Liver (tissue), 3 donors: ENCODE results near the gene HIP1R.

ENCODE experiments used
- CTCF ChIP-seq: fragments of 150-350 bp; IDR thresholded peaks from 2 replicates; pipeline ENCODE4 v1.5.1; 2017; ENCODE audit warnings: improper control_type of control experiment, low read depth, low read length; ENCODE audit not compliant: missing input control
- HNF4G ChIP-seq: IDR thresholded peaks from 2 replicates; pipeline ENCODE4 v1.6.1; 2016; ENCODE audit warnings: antibody characterized with exemption
- JUND ChIP-seq, 2 donors: IDR thresholded peaks; 2 replicates each; pipeline ENCODE4 v1.6.1; 2016; ENCODE audit warnings: antibody characterized with exemption in 2 of 2
- MAX ChIP-seq: IDR thresholded peaks from 2 replicates; pipeline ENCODE4 v1.6.1; 2016; ENCODE audit warnings: antibody characterized with exemption
- RAD21 ChIP-seq, 2 donors: IDR thresholded peaks; 2 replicates each; pipeline ENCODE4 v1.6.1; 2016; ENCODE audit warnings: antibody characterized with exemption in 2 of 2, mild to moderate bottlenecking in 2 of 2
- SP1 ChIP-seq: IDR thresholded peaks from 2 replicates; pipeline ENCODE4 v1.6.1; 2018; ENCODE audit warnings: antibody characterized with exemption, mild to moderate bottlenecking
- TAF1 ChIP-seq: conservative IDR thresholded peaks from 2 replicates; pipeline ENCODE4 v1.6.1; 2016; ENCODE audit warnings: antibody characterized with exemption, mild to moderate bottlenecking
- TF ChIP-seq, protein P1 (sequence below): IDR thresholded peaks from 2 replicates; pipeline ENCODE4 v1.6.1; 2016; ENCODE audit warnings: antibody characterized with exemption, mild to moderate bottlenecking
- donor health status: healthy.
- donor health status: healthy.

DNA sequence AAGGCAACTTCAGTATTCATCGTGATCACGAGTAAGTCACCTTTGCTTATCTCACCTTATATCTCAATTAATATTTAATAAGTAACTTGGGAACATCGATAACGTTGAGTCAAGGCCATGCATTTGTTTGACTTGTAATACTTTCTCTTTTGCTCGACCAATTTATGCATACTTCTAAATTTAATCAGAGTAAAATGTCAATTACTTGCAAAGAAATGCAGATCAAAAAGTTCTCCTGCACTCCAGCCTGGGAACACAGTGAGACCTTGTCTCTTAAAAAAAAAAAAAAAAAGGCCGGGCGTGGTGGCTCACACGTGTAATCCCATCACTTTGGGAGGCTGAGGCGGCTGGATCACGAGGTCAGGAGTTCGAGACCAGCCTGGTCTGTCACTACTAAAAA lies 11.8 kb upstream of the HIP1R start:
- TF ChIP-seq CTCF (no peak), HNF4G (no peak), TAF1 (no peak), SP1 (no peak), RAD21 (IDR thresholded peaks at IDR 0.05) (no peak), MAX (no peak), JUND (IDR thresholded peaks at IDR 0.05) (no peak)
- TF ChIP-seq, protein P1, sequence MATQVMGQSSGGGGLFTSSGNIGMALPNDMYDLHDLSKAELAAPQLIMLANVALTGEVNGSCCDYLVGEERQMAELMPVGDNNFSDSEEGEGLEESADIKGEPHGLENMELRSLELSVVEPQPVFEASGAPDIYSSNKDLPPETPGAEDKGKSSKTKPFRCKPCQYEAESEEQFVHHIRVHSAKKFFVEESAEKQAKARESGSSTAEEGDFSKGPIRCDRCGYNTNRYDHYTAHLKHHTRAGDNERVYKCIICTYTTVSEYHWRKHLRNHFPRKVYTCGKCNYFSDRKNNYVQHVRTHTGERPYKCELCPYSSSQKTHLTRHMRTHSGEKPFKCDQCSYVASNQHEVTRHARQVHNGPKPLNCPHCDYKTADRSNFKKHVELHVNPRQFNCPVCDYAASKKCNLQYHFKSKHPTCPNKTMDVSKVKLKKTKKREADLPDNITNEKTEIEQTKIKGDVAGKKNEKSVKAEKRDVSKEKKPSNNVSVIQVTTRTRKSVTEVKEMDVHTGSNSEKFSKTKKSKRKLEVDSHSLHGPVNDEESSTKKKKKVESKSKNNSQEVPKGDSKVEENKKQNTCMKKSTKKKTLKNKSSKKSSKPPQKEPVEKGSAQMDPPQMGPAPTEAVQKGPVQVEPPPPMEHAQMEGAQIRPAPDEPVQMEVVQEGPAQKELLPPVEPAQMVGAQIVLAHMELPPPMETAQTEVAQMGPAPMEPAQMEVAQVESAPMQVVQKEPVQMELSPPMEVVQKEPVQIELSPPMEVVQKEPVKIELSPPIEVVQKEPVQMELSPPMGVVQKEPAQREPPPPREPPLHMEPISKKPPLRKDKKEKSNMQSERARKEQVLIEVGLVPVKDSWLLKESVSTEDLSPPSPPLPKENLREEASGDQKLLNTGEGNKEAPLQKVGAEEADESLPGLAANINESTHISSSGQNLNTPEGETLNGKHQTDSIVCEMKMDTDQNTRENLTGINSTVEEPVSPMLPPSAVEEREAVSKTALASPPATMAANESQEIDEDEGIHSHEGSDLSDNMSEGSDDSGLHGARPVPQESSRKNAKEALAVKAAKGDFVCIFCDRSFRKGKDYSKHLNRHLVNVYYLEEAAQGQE: no peak
